Lung (tissue), 12 donors: ENCODE measurements around the gene MYH6. TPM values are rescaled to one million over a fixed set of nuclear protein-coding genes. Genes with fewer than 3 reads are reported as not detected.

Experiments
- ATAC-seq: fragments of 200-7000 bp; cut with Tn5 transposase; one replicate; pipeline ENCODE4 v1.9.1; 2020; ENCODE audit warnings: moderate number of reproducible peaks; ENCODE audit not compliant: insufficient read depth, low FRiP score
- DNase-seq, 3 donors: peaks; one replicate each; pipeline ENCODE4 v3.0.0-alpha.2; 2013 to 2017
- H3K27ac ChIP-seq, 2 donors: one replicate each; pipeline ENCODE4 v1.5.1; 2013; ENCODE audit warnings: mild to moderate bottlenecking in 2 of 2, moderate library complexity in 2 of 2, control low read depth in 1 of 2, inconsistent platforms in 1 of 2, low read depth in 1 of 2, low read length in 1 of 2
- H3K27me3 ChIP-seq, 3 donors: one replicate each; pipeline ENCODE4 v1.5.1; 2013; ENCODE audit warnings: low read length in 2 of 3; ENCODE audit not compliant: control insufficient read depth in 3 of 3, insufficient read depth in 3 of 3
- H3K36me3 ChIP-seq, 4 donors: one replicate each; pipeline ENCODE4 v1.5.1; 2013; ENCODE audit warnings: low read length in 4 of 4, mild to moderate bottlenecking in 1 of 4, moderate library complexity in 1 of 4; ENCODE audit not compliant: control insufficient read depth in 4 of 4, insufficient read depth in 4 of 4
- H3K4me1 ChIP-seq, 5 donors: one replicate each; pipeline ENCODE4 v1.5.1; 2013; ENCODE audit warnings: low read length in 5 of 5, mild to moderate bottlenecking in 2 of 5, moderate library complexity in 1 of 5; ENCODE audit not compliant: control insufficient read depth in 5 of 5, insufficient read depth in 5 of 5
- H3K4me3 ChIP-seq: one replicate; pipeline ENCODE4 v1.5.1; 2013; ENCODE audit warnings: mild to moderate bottlenecking, control low read depth, moderate library complexity
- H3K9ac ChIP-seq, 2 donors: one replicate each; pipeline ENCODE4 v1.5.1; 2013; ENCODE audit warnings: low read length in 2 of 2, control low read depth in 1 of 2; ENCODE audit not compliant: insufficient read depth in 1 of 2
- H3K9me3 ChIP-seq, 4 donors: one replicate each; pipeline ENCODE4 v1.5.1; 2013; ENCODE audit warnings: low read length in 3 of 4, mild to moderate bottlenecking in 1 of 4, moderate library complexity in 1 of 4; ENCODE audit not compliant: control insufficient read depth in 4 of 4, insufficient read depth in 3 of 4
- CTCF ChIP-seq: IDR thresholded peaks from 2 replicates; pipeline ENCODE4 v1.5.1; 2012; ENCODE audit warnings: mild to moderate bottlenecking; ENCODE audit errors: control extremely low read depth, extremely low read depth
- WGBS, 2 donors: extraction: QIAGEN DNeasy Blood & Tissue Kit; methylation state at CpG; one replicate each; pipeline ENCODE4 v1.1.7; 2013; 5-methylcytosine and 5-hydroxymethylcytosine counted together
- polyA plus RNA-seq, 2 donors: library from polyadenylated mRNA; stranded (reverse); fragments of 200-250 nt; gene quantifications; one replicate each; pipeline ENCODE4 v1.2.1, GENCODE V29; 2013
- total RNA-seq, 2 donors: library from RNA; depleted of rRNA in 1 of 2; stranded (reverse); fragments of >200 nt in 1 of 2; gene quantifications; one replicate each; pipeline ENCODE4 v1.2.1, GENCODE V29; 2014 to 2021
- donor health status: control.
- donor health status: control.
- donor health status: Bipolar disorder and iron deficiency.
- donor health status: healthy.
- donor health status: DM: yes; HTN: yes; CAD: no.

The MYH6 gene
- total and polyA plus RNA-seq, 4 donors: 0.25 to 7.1 (median 0.28) TPM; not detected in 1

GRCh38 chr14:23366426-23366921 lies 41.6 kb downstream of the MYH6 start:
- Histone ChIP-seq H3K27me3 (no peaks in the 10 kb centered on the region), H3K4me3 (no peak overlapping the region), H3K4me1 (peaks cover 0 to 37% (median 17%) of the 10 kb centered on the region in 5 donors), H3K27ac (peak overlapping the region in 1 of 2 donors; percentile 79), H3K36me3 (peaks cover 0 to 10% (median 5%) of the 10 kb centered on the region in 4 donors), H3K9me3 (no peaks in the 10 kb centered on the region), H3K9ac (peak overlapping the region; percentile 17 to 77)
- DNase-seq (peak in 2 of 3 donors; percentile 95 to 96), ATAC-seq (peak; percentile 37)
- TF ChIP-seq CTCF: no peak
- 29 to 53% methylated on average over 24 to 34 of the region's 34 CpGs for WGBS, 2 donors

GRCh38 chr14:23365732-23366425 lies 42.2 kb downstream of the MYH6 start:
- ATAC-seq: peak; percentile 56

DNA sequence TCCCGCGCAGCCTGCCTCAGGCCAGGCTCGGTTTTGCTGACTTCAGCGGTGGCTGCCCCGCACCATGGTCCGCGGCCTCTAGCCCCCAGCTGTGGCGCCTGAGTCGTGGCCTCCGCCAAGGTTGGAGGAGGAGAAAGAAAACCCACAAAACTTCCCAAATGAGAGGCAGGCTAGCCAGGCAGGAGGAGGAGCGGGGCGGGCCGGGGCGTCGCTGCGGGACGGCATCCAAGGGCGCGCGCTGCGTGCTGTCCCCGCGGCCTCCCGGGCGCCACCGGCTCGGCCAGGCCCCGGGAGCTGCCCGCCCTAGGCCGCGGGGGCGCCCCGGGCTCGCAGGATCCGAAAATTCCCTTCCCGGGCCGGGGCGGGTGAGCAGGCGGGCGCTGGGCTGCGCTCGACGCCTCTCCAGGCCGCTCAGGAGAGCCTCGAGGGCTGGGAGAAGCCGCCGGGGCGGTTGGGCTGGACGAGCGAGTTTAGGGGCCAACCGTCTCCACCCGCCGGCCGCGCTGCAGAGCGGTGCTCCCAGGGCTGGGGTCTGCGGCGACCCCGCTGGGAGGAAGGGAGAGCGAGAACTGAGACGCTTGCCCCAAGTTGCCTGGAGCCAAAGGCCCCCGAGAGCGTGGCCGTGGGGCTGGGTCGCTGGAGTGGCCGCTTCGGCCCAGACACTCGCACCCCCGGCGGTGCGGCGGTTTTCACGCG lies 42.9 kb downstream of the MYH6 start, which contains the start of gene EFS:
TSS of gene EFS (minus strand) at position 137 of the 696 bp plus-strand sequence. CDS start 147 bp downstream, outside the sequence.
- peak; percentile 60 for ATAC-seq
- no peaks in the 10 kb centered on the region for H3K27me3 ChIP-seq
- no peaks in the 10 kb centered on the region for H3K9me3 ChIP-seq
- WGBS, 2 donors: 1 to 2% methylated on average over 64 to 74 of the region's 74 CpGs
- H3K27ac ChIP-seq: peak within 1 kb of the TSS; percentile 54 to 87
- peaks cover 0 to 19% (median 7%) of the 10 kb centered on the region in 4 donors for H3K36me3 ChIP-seq
- peak within 1 kb of the TSS; percentile 33 for H3K4me3 ChIP-seq
- no peak for TF ChIP-seq CTCF
- peak; percentile 62 to 74 (median 68) for DNase-seq
- H3K9ac ChIP-seq: peak within 1 kb of the TSS; percentile 82 to 96
- H3K4me1 ChIP-seq: peaks cover 0 to 42% (median 17%) of the 10 kb centered on the region in 5 donors

More at GRCh38 chr14:23365732-23366425, 42.2 kb downstream of the MYH6 start:
- 4 to 7% methylated on average over 30 to 51 of the region's 51 CpGs for WGBS, 2 donors
- H3K9me3 ChIP-seq: no peaks in the 10 kb centered on the region
- H3K4me3 ChIP-seq: peak overlapping the region; percentile 33
- peak overlapping the region; percentile 54 to 87 for H3K27ac ChIP-seq
- H3K4me1 ChIP-seq: peaks cover 0 to 42% (median 17%) of the 10 kb centered on the region in 5 donors
- DNase-seq: peak in 2 of 3 donors; percentile 98 to 99
- H3K36me3 ChIP-seq: peaks cover 0 to 16% (median 7%) of the 10 kb centered on the region in 4 donors
- TF ChIP-seq CTCF: no peak
- H3K9ac ChIP-seq: peak overlapping the region in 1 of 2 donors; percentile 59
- H3K27me3 ChIP-seq: no peaks in the 10 kb centered on the region
